Measurements from ENCODE around the gene SRA1.

SRA1 gene

DNA sequence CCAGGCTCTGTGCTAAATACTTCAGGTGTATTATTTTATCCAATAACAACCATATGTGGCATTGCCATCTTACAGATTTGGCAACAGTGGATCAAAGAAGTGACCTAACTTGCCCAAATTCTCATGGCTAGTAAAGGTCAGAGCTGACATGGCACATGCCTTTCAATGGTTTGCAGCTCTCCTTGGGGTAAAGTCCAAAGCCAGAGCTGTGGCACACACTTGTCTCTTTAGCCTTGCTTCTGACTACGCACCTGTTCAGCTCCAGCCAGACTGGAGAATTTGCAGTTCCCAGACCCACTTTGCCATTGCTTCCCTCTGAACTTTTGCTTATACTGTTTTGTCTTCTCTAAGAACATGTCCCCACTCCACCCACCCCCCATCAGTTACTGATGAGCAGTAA, 13.2 kb upstream of the SRA1 start:
- DNase-seq (ENCODE audit: low read depth), result no peak

DNA sequence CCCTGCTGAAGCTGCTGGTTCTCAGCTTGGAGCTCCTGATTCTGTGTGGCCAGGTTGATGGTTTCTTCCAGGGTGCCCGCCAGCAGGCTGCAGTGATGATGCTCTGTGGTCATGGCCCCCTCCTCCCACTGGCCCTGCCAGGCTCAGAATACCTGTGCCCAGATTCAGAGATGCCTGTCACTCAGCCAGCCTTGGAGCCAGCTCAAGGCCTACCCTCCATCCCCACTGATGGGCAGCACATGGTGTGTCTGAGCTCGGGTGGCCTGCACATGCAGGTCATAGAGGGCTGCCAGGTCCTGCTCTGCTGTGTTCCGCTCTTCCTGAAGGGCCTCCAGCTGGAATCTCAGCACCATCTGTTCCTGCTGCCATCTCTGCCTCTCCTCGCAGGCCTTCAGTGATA, 12.8 kb upstream of the SRA1 start:
- DNase-seq (ENCODE audit: low read depth), result no peak

DNA sequence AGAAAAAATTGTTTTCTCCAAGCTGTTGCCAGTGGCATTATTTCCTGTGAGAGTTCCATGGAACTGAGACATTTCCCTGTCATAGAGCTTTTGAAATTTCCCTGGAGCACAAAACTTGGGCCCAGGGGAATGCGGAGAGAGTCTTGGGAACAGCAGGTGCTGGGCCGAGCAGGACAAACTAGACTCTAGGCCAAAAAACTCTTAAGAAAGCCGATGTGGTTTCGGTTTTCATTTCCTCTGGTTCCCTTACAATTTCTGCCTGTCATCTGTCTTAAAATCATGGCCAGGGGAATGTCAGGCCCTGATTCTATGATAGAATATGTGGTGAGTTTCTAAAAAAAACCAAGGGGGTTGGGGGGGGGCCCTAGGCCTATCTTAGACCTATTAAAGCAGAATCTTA, 11.9 kb upstream of the SRA1 start:
- DNase-seq (ENCODE audit: low read depth), result no peak

DNA sequence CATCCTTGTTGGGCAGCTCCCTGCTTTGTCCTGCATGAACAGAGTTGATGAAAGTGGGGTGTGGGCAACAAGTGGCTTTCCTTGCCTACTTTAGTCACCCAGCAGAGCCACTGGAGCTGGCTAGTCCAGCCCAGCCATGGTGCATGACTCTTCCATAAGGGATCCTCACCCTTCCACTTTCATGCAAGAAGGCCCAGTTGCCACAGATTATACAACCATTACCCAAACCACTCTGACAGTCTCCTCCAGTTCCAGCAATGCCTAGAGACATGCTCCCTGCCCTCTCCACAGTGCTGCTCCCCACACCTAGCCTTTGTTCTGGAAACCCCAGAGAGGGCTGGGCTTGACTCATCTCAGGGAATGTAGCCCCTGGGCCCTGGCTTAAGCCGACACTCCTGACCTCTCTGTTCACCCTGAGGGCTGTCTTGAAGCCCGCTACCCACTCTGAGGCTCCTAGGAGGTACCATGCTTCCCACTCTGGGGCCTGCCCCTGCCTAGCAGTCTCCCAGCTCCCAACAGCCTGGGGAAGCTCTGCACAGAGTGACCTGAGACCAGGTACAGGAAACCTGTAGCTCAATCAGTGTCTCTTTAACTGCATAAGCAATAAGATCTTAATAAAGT, 11.3 kb upstream of the SRA1 start:
- no peak for DNase-seq (ENCODE audit: low read depth)

DNA sequence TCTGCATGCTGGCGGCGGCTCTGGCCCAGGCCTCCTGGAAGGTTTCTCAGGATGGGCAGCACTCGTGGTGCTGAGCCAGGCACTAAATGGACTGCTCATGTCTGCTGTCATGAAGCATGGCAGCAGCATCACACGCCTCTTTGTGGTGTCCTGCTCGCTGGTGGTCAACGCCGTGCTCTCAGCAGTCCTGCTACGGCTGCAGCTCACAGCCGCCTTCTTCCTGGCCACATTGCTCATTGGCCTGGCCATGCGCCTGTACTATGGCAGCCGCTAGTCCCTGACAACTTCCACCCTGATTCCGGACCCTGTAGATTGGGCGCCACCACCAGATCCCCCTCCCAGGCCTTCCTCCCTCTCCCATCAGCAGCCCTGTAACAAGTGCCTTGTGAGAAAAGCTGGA, 10.6 kb upstream of the SRA1 start:
- no peak for DNase-seq (ENCODE audit: low read depth)

DNA sequence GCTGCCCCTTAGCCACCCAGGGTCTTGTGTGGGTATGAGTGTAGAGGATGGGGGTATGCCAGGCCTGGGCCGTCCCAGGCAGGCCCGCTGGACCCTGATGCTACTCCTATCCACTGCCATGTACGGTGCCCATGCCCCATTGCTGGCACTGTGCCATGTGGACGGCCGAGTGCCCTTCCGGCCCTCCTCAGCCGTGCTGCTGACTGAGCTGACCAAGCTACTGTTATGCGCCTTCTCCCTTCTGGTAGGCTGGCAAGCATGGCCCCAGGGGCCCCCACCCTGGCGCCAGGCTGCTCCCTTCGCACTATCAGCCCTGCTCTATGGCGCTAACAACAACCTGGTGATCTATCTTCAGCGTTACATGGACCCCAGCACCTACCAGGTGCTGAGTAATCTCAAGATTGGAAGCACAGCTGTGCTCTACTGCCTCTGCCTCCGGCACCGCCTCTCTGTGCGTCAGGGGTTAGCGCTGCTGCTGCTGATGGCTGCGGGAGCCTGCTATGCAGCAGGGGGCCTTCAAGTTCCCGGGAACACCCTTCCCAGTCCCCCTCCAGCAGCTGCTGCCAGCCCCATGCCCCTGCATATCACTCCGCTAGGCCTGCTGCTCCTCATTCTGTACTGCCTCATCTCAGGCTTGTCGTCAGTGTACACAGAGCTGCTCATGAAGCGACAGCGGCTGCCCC, 10.0 kb upstream of the SRA1 start:
- DNase-seq (ENCODE audit: low read depth), result no peak

DNA sequence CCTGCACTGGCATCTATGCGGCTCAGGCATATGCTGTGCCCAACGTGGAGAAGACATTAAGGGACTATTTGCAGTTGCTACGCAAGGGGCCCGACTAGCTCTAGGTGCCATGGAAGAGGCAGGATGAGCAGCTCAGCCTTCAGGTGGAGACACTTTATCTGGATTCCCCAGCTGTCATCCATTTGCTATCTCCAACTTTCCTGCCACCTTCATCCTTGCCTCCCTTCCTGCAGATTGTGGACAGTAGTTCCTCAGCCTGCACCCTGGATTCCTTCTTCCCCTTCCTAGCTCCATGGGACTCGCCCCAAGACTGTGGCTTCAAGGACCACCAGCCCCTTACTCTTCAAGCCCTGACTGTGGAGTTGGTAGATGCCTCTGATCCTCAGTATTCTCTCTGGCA, 9.4 kb upstream of the SRA1 start:
- DNase-seq (ENCODE audit: low read depth), result no peak

DNA sequence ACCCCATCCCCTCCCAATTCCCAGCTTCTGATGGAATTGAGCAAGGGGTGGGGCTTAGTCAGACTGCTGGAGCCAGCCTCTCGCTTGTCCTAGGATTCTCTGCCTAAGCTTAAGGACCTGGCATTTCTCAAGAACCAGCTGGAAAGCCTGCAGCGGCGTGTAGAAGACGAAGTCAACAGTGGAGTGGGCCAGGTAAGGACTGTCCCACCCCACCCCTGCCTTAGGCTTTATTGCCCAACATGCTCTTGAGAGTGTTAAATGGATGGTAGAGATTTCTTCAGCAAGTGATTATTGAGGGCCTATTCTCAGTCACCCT, 8.5 kb upstream of the SRA1 start:
- peak; percentile 25 for DNase-seq (ENCODE audit: low read depth)

DNA sequence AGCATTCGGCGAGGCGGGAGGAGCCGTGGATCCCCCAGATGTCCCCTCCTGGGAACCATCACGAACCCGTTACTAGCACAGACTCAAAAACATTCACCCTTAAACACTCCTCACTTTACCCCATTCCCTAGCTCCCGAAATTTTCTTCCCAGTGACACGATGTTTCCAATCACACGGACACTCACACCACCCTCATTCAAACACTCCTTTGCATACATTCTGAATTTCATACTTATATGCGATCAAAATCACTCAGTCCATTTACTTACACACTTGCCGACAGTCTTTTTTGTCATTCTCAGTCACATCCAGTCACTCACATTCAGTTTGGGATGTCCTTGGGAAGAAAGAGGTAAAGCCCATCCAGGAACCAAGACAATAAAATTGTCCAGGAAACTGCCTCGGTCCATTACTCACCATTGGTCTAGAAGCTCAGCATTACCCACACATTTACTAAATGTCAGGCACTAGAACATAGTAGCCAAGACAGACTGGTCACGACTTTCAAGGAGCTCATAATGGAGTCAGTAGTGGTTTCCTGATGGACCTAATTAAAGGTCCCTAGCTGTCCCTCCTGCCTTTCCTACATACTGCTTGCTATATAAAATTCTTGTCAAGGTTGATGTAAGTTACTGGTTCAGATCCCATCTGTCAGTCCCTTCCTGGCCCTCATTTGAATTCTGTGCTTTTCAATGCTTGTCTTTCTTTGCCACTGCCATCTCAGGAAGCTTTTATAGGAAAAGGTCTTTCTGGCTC, 7.9 kb upstream of the SRA1 start:
- peak; percentile 46 for DNase-seq (ENCODE audit: low read depth)

DNA sequence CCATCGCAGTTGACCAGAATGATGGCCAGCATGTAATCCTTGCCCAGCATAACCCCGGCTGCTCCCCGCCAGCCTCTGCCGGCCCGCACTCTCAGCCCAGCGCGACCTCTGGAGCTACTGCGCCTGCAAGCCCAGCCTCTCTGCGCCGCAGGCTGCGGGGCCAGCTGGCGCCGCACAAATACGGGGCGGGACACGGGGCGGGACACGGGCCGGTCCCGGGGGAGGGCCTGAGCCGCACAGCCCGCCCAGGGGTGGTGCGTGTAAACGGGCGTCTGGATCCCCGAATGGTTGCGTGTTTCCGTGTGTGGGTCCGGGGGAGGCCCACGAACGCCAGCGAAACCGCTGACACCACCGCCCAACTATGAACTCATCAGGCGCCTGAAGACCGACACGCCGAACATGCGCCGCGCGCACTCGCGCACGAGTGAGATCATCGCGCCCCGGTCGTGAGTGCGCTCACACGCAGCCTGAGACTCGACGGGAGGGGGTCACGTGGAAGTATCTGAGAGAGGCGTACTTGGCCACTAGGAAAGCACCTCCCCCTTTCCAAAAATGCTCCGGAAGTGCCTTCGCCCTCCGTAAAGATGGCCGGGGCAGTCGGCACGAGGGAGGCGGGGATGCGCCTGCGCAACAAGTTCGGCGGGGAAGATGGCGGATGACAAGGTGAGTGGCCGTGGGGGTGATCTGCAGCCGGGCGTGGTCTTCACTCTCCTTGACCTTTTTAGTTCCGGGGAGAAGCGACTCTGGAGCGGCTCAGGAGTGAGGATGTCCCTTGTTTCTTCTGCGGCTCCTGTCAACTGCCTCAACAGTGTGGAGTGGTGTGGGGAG, 7.1 kb upstream of the SRA1 start, which contains the start of the genes APBB3 and SLC35A4:
Gene APBB3, minus strand, starts transcription at position 403 of the 828 bp plus-strand sequence. Its CDS starts 353 bp downstream, at position 50.
Gene SLC35A4, plus strand, starts transcription at position 633 of the 828 bp plus-strand sequence. CDS start 2,342 bp downstream, outside the sequence.
- peak; percentile 99 for DNase-seq (ENCODE audit: low read depth)

DNA sequence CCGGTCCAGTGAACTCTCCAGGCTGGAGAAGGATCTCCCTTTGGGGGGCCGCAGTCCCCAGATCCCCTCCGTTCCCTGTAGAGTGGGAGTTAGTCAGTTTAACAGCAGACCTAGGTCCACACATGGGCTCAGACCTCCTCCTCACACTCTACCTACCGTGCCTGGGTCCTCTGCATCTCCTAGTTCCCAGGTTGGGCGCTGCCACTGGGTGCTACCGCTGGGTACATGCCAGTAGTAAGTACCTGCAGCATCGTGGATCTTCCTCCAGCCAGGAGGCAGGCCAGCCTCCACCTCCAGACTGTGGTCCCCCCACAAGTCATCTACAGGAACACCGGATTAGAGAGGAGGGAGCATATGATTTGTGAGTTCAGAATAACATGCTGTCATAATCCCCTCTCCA, 6.3 kb upstream of the SRA1 start:
- no peak for DNase-seq (ENCODE audit: low read depth)

DNA sequence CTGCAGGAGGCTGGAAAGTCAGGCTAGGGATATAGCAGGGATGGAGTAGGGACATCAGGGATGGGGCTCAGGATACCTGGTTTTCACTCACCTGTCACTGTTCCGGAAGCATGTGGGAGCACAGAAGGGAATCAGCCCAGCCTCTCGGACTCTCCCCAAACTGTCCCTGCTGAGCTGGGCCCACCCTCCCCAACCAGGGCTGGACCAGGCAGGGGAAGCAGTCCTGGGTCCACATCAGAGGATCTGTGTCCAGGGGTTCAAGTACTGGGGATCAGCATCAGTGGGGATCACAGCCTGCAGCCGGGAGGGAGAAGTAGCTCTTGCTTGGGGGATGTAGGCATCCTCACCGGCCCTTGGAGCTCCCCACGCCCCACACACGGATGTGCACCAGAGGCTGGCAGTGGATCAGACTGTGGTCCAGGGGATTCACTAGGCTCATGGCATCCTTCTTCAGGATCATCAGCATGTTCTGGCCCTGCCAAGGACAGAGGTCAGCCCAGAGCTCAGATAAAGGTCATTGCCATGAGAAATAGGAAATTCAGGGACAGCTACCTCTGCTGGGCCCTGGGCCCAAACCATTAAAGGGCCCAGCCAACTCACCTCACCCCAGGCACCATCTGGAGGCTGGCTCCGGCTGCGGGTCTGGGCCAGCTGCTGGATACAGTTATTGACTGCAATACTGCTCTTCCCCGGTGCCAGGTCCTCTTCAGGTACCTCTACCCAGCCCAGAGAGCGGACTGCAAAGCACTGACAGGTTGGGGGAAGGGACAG, 4.7 kb upstream of the SRA1 start:
- no peak for DNase-seq (ENCODE audit: low read depth)

DNA sequence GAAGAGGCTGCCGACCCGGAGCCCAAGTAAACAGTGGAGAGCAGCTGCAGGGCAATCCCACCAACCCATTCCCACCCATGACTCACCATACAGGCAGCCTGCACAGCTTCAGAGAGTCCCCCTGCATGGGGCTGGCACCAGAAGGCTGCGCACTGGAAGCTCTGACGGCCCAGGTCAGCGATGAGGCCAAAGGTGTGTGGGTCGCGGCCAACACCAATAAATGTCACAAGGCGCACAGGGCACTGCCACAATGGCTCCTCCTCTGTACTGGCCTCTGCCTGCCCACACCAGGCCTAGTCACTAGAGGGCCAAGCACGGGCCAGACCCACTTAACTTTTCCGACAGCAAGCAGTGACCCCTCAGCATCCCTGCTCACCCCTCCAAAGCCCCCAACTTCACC, 3.0 kb upstream of the SRA1 start:
- DNase-seq (ENCODE audit: low read depth), result no peak

DNA sequence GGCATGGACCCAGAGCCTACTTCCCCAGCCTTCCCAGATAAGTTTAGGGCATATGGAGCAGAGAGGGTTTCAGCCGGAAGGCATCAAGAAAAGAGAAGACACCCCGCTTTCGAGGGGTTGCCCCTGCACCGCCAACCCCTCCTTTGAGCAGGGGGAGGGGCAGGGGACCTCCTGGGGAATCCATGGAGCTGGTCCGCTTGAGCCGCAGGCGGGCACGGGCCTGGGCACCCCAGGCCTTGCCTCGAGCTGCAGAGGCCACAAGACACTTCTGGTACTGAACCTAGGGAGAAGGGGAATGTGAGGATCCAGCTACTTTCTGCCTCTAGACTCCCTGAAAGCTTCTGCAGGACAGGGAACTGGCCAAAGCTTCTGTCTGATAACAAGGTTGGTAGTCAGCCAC, 1.3 kb upstream of the SRA1 start:
- DNase-seq (ENCODE audit: low read depth), result no peak

DNA sequence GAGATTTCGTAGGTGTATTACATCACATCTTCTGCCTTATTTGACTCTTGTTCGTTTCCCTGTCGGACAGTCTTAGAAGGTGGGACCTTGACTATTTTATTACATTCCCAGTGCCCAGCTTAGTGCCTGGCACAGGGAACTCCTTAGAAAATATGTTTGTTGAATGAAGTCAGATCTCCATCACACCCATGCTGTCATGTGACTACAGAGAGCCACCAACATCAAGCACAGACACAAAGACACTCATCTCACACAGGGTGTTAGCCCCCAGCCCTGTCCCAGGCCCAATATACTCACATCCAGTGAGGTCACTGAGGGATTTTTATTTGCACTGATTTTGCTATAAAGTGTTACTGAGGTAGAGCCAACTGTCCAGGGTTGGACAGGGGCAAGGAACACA, 692 bp upstream of the SRA1 start:
- DNase-seq (ENCODE audit: low read depth), result no peak

DNA sequence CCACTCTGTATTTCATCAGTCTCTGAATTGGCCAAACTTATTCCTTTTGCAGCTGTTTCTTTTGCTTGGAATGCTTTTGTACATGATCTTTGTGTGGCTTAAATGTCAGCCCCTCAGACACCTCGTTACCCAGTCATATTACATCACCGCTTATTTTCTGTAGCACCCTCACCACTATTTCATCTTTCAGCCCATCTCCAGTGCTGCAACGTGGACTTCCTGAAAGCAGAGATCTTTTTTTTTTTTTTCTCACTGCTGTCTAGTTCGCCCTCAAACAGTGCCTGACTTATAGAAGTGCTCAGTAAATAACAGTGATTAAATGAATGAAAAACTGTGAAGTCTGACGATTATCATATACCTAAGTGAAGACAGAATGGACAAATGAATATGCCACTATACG, 835 bp downstream of the SRA1 start:
- peak; percentile 41 for DNase-seq (ENCODE audit: low read depth)

DNA sequence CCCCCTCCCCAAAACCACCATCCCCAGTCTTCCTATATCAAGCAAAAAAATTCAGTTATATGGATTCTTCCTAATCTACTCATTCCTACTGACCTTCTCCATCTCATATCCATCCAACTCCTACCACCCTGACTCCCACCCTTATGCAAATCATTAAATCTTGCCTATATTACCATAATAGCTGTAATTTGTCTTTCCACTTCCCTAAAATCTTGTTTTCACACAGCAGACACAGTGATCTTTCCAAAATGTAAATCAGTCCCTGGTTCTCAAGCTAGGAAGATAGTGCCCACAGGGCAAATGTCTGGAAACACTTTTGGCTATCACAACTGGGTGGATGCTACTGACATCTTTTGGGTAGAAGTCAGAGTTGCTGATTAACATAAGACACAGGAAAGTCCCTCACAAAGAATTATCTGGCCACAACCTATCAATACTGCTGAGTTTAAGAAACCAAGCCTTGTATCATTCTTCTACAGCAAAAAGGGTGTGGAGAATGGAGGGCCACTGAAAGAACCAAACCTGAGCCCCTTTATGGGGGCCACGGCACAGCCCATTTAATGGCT, 1.4 kb downstream of the SRA1 start:
- no peak for DNase-seq (ENCODE audit: low read depth)

DNA sequence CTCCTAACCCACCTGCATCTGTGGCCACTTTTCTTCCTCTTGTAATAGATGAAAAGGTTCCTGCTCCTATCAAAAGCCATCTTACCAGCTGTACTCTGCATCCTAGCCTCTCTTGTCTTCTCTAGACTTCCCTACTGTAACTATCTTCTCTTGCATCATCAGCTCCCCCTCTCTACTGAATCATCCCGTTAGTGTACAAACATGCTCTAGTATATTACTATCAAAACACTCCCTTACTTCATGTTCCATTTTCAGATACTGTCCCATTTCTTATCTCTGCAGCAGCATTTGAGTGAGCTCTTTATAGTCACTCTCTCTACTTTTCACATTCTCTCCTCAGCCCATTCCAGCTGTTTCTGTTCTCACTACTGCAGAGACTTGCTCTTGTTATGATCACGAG, 2.8 kb downstream of the SRA1 start:
- DNase-seq (ENCODE audit: low read depth), result peak; percentile 72

DNA sequence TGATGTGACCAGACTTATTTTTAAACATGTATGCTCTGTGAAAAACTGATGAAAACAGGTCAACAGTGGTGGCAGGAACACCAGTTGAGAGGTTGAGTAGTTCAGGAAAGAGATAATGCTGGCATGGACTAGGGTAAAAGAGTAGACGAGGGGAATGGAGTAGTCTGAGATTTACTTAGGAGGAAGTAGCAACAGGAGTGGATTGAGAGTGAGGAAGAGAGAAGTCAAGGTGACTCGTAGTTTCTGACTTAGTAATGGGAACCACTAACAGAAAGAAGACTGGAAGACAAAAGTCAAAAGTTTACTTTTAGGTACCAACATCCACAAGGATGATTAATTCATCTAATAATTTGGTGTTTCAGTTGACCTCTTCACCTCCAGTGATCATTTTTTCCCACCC, 3.6 kb downstream of the SRA1 start:
- no peak for DNase-seq (ENCODE audit: low read depth)

DNA sequence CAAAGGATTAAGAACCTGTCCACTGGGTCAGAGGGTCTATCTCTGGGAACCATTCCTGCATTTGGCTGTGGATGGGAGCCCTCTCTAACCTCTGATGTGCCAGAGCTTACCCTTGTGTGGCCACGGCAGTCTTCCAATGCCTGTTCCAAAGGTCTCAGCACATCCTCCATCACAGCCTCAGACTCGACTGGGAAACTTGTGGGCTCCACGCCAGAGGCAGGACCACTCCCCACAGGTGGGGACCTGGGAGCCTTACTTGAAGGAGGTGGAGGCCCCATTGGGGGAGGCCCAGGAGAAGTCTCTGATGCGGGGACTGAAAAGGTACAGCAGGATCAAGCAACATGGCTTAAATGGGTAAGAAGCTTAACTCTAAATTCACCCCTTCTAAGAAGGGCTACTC, 5.4 kb downstream of the SRA1 start:
- no peak for DNase-seq (ENCODE audit: low read depth)
